Effector memory CD4-positive, alpha-beta T cell (primary cell): ENCODE measurements around the gene PRKCZ.
A peak's percentile ranks its signal among the peaks of the same experiment; 100 is the strongest.

Source experiments
- DNase-seq, 3 donors: peaks; one replicate each; pipeline ENCODE4 v3.0.0-alpha.2; 2020
- H3K27ac ChIP-seq: 2 replicates; pipeline ENCODE4 v1.7.0; 2013; ENCODE audit warnings: mild to moderate bottlenecking, low read length, moderate library complexity; ENCODE audit not compliant: insufficient read depth, poor library complexity, severe bottlenecking
- H3K27me3 ChIP-seq: replicated peaks from 2 replicates; pipeline ENCODE4 v1.7.0; 2013; ENCODE audit warnings: mild to moderate bottlenecking, low read length; ENCODE audit not compliant: insufficient read depth, control insufficient read depth, poor library complexity, severe bottlenecking
- H3K36me3 ChIP-seq: 2 replicates; pipeline ENCODE4 v1.7.0; 2013; ENCODE audit warnings: mild to moderate bottlenecking, low read length, moderate library complexity; ENCODE audit not compliant: control insufficient read depth, insufficient read depth
- H3K4me1 ChIP-seq: 2 replicates; pipeline ENCODE4 v1.7.0; 2013; ENCODE audit warnings: low read length, mild to moderate bottlenecking; ENCODE audit not compliant: control insufficient read depth, insufficient read depth, poor library complexity, severe bottlenecking
- H3K4me3 ChIP-seq: 2 replicates; pipeline ENCODE4 v1.7.0; 2013; ENCODE audit warnings: low read length, low read depth, mild to moderate bottlenecking; ENCODE audit not compliant: insufficient read depth, poor library complexity, severe bottlenecking
- H3K9me3 ChIP-seq: 2 replicates; pipeline ENCODE4 v1.7.0; 2013; ENCODE audit warnings: mild to moderate bottlenecking, low read length, moderate library complexity; ENCODE audit not compliant: control insufficient read depth

PRKCZ gene

GRCh38 chr1:2227346-2228156 lies 177.3 kb downstream of the PRKCZ start:
- peak; percentile 87 to 91 (median 88) for DNase-seq
- Histone ChIP-seq H3K27ac (peak overlapping the region; percentile 61), H3K9me3 (no peaks in the 10 kb centered on the region), H3K36me3 (peaks cover 5% of the 10 kb centered on the region), H3K4me1 (peaks cover 10% of the 10 kb centered on the region), H3K4me3 (peak overlapping the region; percentile 32), H3K27me3 (no peaks in the 10 kb centered on the region)

GRCh38 chr1:2228157-2228594 lies 178.0 kb downstream of the PRKCZ start, which contains the start of gene SKI:
TSS of gene SKI (plus strand) at chr1:2228319. CDS start at chr1:2228767, 448 bp downstream.
- H3K4me1 ChIP-seq = peaks cover 16% of the 10 kb centered on the region
- DNase-seq = no peak
- peak within 1 kb of the TSS; percentile 96 for H3K4me3 ChIP-seq
- no peaks in the 10 kb centered on the region for H3K9me3 ChIP-seq
- H3K27ac ChIP-seq = peak within 1 kb of the TSS; percentile 90
- H3K27me3 ChIP-seq = no peaks in the 10 kb centered on the region
- peaks cover 5% of the 10 kb centered on the region for H3K36me3 ChIP-seq

- H3K27me3 ChIP-seq = no peaks in the 10 kb centered on the region
- H3K4me3 ChIP-seq = peak overlapping the region; percentile 96
Measured at GRCh38 chr1:2228694-2229036, 178.5 kb downstream of the PRKCZ start.

GRCh38 chr1:2229037-2229864 lies 179.0 kb downstream of the PRKCZ start:
- H3K36me3 ChIP-seq = peaks cover 5% of the 10 kb centered on the region
- DNase-seq = no peak
- peaks cover 27% of the 10 kb centered on the region for H3K4me1 ChIP-seq
- no peaks in the 10 kb centered on the region for H3K9me3 ChIP-seq
- H3K4me3 ChIP-seq = peak overlapping the region; percentile 96
- H3K27me3 ChIP-seq = no peaks in the 10 kb centered on the region
- peak overlapping the region; percentile 90 for H3K27ac ChIP-seq

More at GRCh38 chr1:2228694-2229036, 178.5 kb downstream of the PRKCZ start:
- no peak for DNase-seq
- Histone ChIP-seq H3K36me3 (peaks cover 5% of the 10 kb centered on the region), H3K9me3 (no peaks in the 10 kb centered on the region), H3K4me1 (peaks cover 21% of the 10 kb centered on the region), H3K27ac (peak overlapping the region; percentile 90)

- DNase-seq = no peak
- Histone ChIP-seq H3K27ac (peak overlapping the region; percentile 90), H3K4me1 (peaks cover 34% of the 10 kb centered on the region), H3K36me3 (peaks cover 5% of the 10 kb centered on the region), H3K27me3 (no peaks in the 10 kb centered on the region), H3K9me3 (no peaks in the 10 kb centered on the region), H3K4me3 (peak overlapping the region; percentile 96)
Measured at GRCh38 chr1:2229911-2230731, 179.9 kb downstream of the PRKCZ start.

- H3K27ac ChIP-seq = peak overlapping the region; percentile 90
- peaks cover 5% of the 10 kb centered on the region for H3K36me3 ChIP-seq
- H3K27me3 ChIP-seq = no peaks in the 10 kb centered on the region
- H3K9me3 ChIP-seq = no peaks in the 10 kb centered on the region
- peaks cover 42% of the 10 kb centered on the region for H3K4me1 ChIP-seq
- DNase-seq = peak; percentile 60 to 73 (median 71)
- H3K4me3 ChIP-seq = peak overlapping the region; percentile 96
Measured at GRCh38 chr1:2230781-2231531, 180.7 kb downstream of the PRKCZ start.

- Histone ChIP-seq H3K36me3 (peaks cover 5% of the 10 kb centered on the region), H3K4me3 (peak overlapping the region; percentile 96), H3K4me1 (peaks cover 48% of the 10 kb centered on the region), H3K27ac (peak overlapping the region; percentile 90), H3K27me3 (no peaks in the 10 kb centered on the region), H3K9me3 (no peaks in the 10 kb centered on the region)
- DNase-seq = peak; percentile 72 to 83 (median 83)
Measured at GRCh38 chr1:2231532-2232254, 181.5 kb downstream of the PRKCZ start.

GRCh38 chr1:2232255-2232915 lies 182.2 kb downstream of the PRKCZ start:
- DNase-seq = no peak

More at GRCh38 chr1:2232255-2232915, 182.2 kb downstream of the PRKCZ start:
- Histone ChIP-seq H3K27me3 (no peaks in the 10 kb centered on the region), H3K36me3 (peaks cover 5% of the 10 kb centered on the region), H3K4me1 (peaks cover 52% of the 10 kb centered on the region), H3K4me3 (peak overlapping the region; percentile 96), H3K9me3 (no peaks in the 10 kb centered on the region), H3K27ac (peak overlapping the region; percentile 90)
